WTC11 (cell line): Measurements from ENCODE around the gene TRIB2. TPM values are rescaled to one million over a fixed set of nuclear protein-coding genes. Genes with fewer than 3 reads are reported as not detected.

Experiments used
- ATAC-seq: fragments of 200-7000 bp; cut with Tn5 transposase; 2 replicates; pipeline ENCODE4 v1.10.0; 2021; ENCODE audit warnings: mild to moderate bottlenecking, moderate library complexity
- CTCF ChIA-PET: fragments of 300-600 bp; sonication (Branson Sonifier 250); formaldehyde crosslinking; loops from one replicate; lab custom pipeline; 2021; ENCODE audit warnings: antibody characterized with exemption; lab: Charles Lee
- POLR2A ChIA-PET: fragments of 350-600 bp; sonication (Branson Sonifier 250); formaldehyde crosslinking; loops from one replicate; lab custom pipeline; 2021; ENCODE audit warnings: antibody characterized with exemption; lab: Charles Lee
- DNase-seq: peaks from one replicate; pipeline ENCODE4 v3.0.0; 2021; ENCODE audit warnings: low spot score
- H3K27ac Mint-ChIP-seq: 2 replicates; pipeline ENCODE4 v1.8.0; 2021; ENCODE audit warnings: mixed read lengths
- H3K27me3 Mint-ChIP-seq: 2 replicates; pipeline ENCODE4 v1.8.0; 2021; ENCODE audit warnings: low read depth, mild to moderate bottlenecking, moderate library complexity, mixed read lengths
- H3K36me3 Mint-ChIP-seq: 2 replicates; pipeline ENCODE4 v1.8.0; 2021; ENCODE audit warnings: mixed read lengths
- H3K4me1 Mint-ChIP-seq: 2 replicates; pipeline ENCODE4 v1.8.0; 2022; ENCODE audit warnings: mixed read lengths
- H3K4me3 Mint-ChIP-seq: 2 replicates; pipeline ENCODE4 v1.8.0; 2021; ENCODE audit warnings: mild to moderate bottlenecking, moderate library complexity, mixed read lengths
- H3K9me3 Mint-ChIP-seq: 2 replicates; pipeline ENCODE4 v1.8.0; 2021; ENCODE audit warnings: mixed read lengths
- CREB1 ChIP-seq: sonication (generic); formaldehyde crosslinking; IDR thresholded peaks from 2 replicates; pipeline ENCODE4 v1.8.0; 2023; ENCODE audit warnings: mild to moderate bottlenecking, missing genetic modification reagents
- CREM ChIP-seq: sonication (generic); formaldehyde crosslinking; IDR thresholded peaks from 2 replicates; pipeline ENCODE4 v1.8.1; 2022; ENCODE audit warnings: mild to moderate bottlenecking, missing genetic modification reagents, moderate library complexity
- ETV6 ChIP-seq: sonication (generic); formaldehyde crosslinking; IDR thresholded peaks from 2 replicates; pipeline ENCODE4 v1.8.1; 2022; ENCODE audit warnings: mild to moderate bottlenecking, missing genetic modification reagents
- JUN ChIP-seq: sonication (generic); formaldehyde crosslinking; IDR thresholded peaks from 2 replicates; pipeline ENCODE4 v1.8.0; 2023; ENCODE audit warnings: mild to moderate bottlenecking, missing genetic modification reagents
- MXD4 ChIP-seq: fragments of 250-450 bp; sonication (Bioruptor Pico); IDR thresholded peaks from 2 replicates; pipeline ENCODE4 v1.8.0; 2021; ENCODE audit warnings: mild to moderate bottlenecking, moderate library complexity, borderline replicate concordance
- SOX15 ChIP-seq: fragments of 250-450 bp; sonication (Bioruptor Pico); IDR thresholded peaks from 2 replicates; pipeline ENCODE4 v1.9.0; 2021; ENCODE audit warnings: mild to moderate bottlenecking
- TEAD1 ChIP-seq: sonication (generic); formaldehyde crosslinking; IDR thresholded peaks from 2 replicates; pipeline ENCODE4 v1.8.0; 2022; ENCODE audit warnings: mild to moderate bottlenecking, missing genetic modification reagents
- TP53 ChIP-seq: sonication (generic); formaldehyde crosslinking; IDR thresholded peaks from 2 replicates; pipeline ENCODE4 v1.8.1; 2023; ENCODE audit warnings: mild to moderate bottlenecking, missing genetic modification reagents
- ZNF423 ChIP-seq: fragments of 250-450 bp; sonication (Bioruptor Pico); IDR thresholded peaks from 2 replicates; pipeline ENCODE4 v2.1.2; 2022; ENCODE audit warnings: mild to moderate bottlenecking, moderate library complexity
- total RNA-seq: library from RNA; stranded (reverse); gene quantifications from 3 replicates; pipeline ENCODE4 v1.2.3, GENCODE V29; 2021
- TF ChIP-seq, protein P1 (sequence below): sonication (generic); formaldehyde crosslinking; IDR thresholded peaks from 2 replicates; pipeline ENCODE4 v1.8.1; 2023; ENCODE audit warnings: mild to moderate bottlenecking, missing genetic modification reagents, borderline replicate concordance
- TF ChIP-seq, protein P2 (sequence below): sonication (generic); formaldehyde crosslinking; IDR thresholded peaks from 2 replicates; pipeline ENCODE4 v1.8.1; 2022; ENCODE audit warnings: low read depth, missing genetic modification reagents, borderline replicate concordance
- TF ChIP-seq, protein P3 (sequence below): sonication (generic); formaldehyde crosslinking; IDR thresholded peaks from 2 replicates; pipeline ENCODE4 v1.8.0; 2023; ENCODE audit warnings: mild to moderate bottlenecking, missing genetic modification reagents
- TF ChIP-seq, protein P4 (sequence below): sonication (generic); formaldehyde crosslinking; IDR thresholded peaks from 2 replicates; pipeline ENCODE4 v1.8.0; 2023; ENCODE audit warnings: missing genetic modification reagents, mild to moderate bottlenecking, borderline replicate concordance
- TF ChIP-seq, protein P5 (sequence below): sonication (generic); formaldehyde crosslinking; IDR thresholded peaks from 2 replicates; pipeline ENCODE4 v1.8.1; 2022; ENCODE audit warnings: missing genetic modification reagents, borderline replicate concordance
- TF ChIP-seq, protein P6 (sequence below): fragments of 250-450 bp; sonication (Bioruptor Pico); IDR thresholded peaks from 2 replicates; pipeline ENCODE4 v1.9.0; 2021; ENCODE audit warnings: mild to moderate bottlenecking

TRIB2 gene
- total RNA-seq, 1 experiment from 2014 or later = 89.3 TPM

DNA sequence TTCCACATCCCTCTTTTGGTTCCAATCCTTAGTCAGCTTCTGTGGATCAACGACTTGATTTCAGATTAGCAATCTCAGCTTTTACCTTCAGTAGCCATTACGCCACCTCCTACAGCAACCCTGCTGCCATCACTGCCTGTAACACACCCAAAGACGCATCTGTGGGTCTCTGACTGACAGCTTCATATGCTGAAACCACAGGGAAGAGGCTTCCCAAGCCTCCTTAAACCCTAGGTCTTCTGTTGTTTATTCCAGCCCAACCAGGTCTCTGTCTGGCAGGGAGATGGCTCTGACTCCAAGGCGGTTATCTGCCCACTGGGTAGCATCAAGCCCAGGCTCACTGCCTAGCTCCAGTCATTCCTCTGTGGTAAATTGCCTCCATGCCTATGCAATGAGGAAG is 28.6 kb upstream of the TRIB2 start:
- Mint-ChIP-seq H3K27me3 (no peaks in the 10 kb centered on the region), H3K4me3 (no peak overlapping the region), H3K9me3 (peaks cover 38% of the 10 kb centered on the region), H3K27ac (no peak overlapping the region), H3K36me3 (peaks cover 28% of the 10 kb centered on the region), H3K4me1 (peaks cover 39% of the 10 kb centered on the region)
- ChIA-PET CTCF (no interaction called here), POLR2A (no interaction called here)
- ATAC-seq (no peak), DNase-seq (no peak)
- TF ChIP-seq, protein P1, sequence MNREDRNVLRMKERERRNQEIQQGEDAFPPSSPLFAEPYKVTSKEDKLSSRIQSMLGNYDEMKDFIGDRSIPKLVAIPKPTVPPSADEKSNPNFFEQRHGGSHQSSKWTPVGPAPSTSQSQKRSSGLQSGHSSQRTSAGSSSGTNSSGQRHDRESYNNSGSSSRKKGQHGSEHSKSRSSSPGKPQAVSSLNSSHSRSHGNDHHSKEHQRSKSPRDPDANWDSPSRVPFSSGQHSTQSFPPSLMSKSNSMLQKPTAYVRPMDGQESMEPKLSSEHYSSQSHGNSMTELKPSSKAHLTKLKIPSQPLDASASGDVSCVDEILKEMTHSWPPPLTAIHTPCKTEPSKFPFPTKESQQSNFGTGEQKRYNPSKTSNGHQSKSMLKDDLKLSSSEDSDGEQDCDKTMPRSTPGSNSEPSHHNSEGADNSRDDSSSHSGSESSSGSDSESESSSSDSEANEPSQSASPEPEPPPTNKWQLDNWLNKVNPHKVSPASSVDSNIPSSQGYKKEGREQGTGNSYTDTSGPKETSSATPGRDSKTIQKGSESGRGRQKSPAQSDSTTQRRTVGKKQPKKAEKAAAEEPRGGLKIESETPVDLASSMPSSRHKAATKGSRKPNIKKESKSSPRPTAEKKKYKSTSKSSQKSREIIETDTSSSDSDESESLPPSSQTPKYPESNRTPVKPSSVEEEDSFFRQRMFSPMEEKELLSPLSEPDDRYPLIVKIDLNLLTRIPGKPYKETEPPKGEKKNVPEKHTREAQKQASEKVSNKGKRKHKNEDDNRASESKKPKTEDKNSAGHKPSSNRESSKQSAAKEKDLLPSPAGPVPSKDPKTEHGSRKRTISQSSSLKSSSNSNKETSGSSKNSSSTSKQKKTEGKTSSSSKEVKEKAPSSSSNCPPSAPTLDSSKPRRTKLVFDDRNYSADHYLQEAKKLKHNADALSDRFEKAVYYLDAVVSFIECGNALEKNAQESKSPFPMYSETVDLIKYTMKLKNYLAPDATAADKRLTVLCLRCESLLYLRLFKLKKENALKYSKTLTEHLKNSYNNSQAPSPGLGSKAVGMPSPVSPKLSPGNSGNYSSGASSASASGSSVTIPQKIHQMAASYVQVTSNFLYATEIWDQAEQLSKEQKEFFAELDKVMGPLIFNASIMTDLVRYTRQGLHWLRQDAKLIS = no peak
- TF ChIP-seq, protein P2, sequence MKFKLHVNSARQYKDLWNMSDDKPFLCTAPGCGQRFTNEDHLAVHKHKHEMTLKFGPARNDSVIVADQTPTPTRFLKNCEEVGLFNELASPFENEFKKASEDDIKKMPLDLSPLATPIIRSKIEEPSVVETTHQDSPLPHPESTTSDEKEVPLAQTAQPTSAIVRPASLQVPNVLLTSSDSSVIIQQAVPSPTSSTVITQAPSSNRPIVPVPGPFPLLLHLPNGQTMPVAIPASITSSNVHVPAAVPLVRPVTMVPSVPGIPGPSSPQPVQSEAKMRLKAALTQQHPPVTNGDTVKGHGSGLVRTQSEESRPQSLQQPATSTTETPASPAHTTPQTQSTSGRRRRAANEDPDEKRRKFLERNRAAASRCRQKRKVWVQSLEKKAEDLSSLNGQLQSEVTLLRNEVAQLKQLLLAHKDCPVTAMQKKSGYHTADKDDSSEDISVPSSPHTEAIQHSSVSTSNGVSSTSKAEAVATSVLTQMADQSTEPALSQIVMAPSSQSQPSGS (CRISPR knock-in tag) = no peak
- no peak for TF ChIP-seq MXD4 (CRISPR knock-in tag)
- TF ChIP-seq SOX15 (CRISPR knock-in tag) = no peak
- TF ChIP-seq ZNF423 = no peak
- TF ChIP-seq, protein P3, sequence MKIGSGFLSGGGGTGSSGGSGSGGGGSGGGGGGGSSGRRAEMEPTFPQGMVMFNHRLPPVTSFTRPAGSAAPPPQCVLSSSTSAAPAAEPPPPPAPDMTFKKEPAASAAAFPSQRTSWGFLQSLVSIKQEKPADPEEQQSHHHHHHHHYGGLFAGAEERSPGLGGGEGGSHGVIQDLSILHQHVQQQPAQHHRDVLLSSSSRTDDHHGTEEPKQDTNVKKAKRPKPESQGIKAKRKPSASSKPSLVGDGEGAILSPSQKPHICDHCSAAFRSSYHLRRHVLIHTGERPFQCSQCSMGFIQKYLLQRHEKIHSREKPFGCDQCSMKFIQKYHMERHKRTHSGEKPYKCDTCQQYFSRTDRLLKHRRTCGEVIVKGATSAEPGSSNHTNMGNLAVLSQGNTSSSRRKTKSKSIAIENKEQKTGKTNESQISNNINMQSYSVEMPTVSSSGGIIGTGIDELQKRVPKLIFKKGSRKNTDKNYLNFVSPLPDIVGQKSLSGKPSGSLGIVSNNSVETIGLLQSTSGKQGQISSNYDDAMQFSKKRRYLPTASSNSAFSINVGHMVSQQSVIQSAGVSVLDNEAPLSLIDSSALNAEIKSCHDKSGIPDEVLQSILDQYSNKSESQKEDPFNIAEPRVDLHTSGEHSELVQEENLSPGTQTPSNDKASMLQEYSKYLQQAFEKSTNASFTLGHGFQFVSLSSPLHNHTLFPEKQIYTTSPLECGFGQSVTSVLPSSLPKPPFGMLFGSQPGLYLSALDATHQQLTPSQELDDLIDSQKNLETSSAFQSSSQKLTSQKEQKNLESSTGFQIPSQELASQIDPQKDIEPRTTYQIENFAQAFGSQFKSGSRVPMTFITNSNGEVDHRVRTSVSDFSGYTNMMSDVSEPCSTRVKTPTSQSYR (CRISPR knock-in tag) = no peak
- no peak for TF ChIP-seq ETV6
- TF ChIP-seq JUN = no peak
- TF ChIP-seq CREB1 (CRISPR knock-in tag) = no peak
- TF ChIP-seq, protein P4, sequence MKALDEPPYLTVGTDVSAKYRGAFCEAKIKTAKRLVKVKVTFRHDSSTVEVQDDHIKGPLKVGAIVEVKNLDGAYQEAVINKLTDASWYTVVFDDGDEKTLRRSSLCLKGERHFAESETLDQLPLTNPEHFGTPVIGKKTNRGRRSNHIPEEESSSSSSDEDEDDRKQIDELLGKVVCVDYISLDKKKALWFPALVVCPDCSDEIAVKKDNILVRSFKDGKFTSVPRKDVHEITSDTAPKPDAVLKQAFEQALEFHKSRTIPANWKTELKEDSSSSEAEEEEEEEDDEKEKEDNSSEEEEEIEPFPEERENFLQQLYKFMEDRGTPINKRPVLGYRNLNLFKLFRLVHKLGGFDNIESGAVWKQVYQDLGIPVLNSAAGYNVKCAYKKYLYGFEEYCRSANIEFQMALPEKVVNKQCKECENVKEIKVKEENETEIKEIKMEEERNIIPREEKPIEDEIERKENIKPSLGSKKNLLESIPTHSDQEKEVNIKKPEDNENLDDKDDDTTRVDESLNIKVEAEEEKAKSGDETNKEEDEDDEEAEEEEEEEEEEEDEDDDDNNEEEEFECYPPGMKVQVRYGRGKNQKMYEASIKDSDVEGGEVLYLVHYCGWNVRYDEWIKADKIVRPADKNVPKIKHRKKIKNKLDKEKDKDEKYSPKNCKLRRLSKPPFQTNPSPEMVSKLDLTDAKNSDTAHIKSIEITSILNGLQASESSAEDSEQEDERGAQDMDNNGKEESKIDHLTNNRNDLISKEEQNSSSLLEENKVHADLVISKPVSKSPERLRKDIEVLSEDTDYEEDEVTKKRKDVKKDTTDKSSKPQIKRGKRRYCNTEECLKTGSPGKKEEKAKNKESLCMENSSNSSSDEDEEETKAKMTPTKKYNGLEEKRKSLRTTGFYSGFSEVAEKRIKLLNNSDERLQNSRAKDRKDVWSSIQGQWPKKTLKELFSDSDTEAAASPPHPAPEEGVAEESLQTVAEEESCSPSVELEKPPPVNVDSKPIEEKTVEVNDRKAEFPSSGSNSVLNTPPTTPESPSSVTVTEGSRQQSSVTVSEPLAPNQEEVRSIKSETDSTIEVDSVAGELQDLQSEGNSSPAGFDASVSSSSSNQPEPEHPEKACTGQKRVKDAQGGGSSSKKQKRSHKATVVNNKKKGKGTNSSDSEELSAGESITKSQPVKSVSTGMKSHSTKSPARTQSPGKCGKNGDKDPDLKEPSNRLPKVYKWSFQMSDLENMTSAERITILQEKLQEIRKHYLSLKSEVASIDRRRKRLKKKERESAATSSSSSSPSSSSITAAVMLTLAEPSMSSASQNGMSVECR (CRISPR knock-in tag) = no peak
- no peak for TF ChIP-seq TP53 (CRISPR knock-in tag)

DNA sequence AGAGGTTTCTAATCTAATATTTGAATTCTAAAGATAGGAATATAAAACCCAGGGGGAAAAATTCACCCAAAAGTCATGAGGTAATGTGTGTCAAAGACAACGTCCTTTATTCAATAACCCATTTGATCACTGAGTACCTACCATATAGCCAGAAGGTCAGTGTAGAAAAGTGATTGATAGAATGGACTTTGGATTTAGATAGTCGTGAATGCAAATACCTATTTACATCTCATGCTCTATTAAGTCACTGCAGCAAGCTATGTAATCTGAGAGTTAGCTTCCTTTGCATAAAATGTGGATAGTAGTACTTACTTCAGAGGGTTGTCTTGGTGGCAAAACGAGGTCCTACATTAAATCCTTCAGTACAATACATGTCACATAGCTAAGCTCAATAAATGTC is 27.8 kb upstream of the TRIB2 start:
- H3K36me3 Mint-ChIP-seq = peaks cover 32% of the 10 kb centered on the region
- no peaks in the 10 kb centered on the region for H3K27me3 Mint-ChIP-seq
- DNase-seq = no peak
- H3K9me3 Mint-ChIP-seq = peaks cover 45% of the 10 kb centered on the region
- ChIA-PET POLR2A (no interaction called here), CTCF (no interaction called here)
- H3K27ac Mint-ChIP-seq = no peak overlapping the region
- H3K4me1 Mint-ChIP-seq = peaks cover 31% of the 10 kb centered on the region
- no peak for ATAC-seq
- H3K4me3 Mint-ChIP-seq = no peak overlapping the region
- TF ChIP-seq, protein P5, sequence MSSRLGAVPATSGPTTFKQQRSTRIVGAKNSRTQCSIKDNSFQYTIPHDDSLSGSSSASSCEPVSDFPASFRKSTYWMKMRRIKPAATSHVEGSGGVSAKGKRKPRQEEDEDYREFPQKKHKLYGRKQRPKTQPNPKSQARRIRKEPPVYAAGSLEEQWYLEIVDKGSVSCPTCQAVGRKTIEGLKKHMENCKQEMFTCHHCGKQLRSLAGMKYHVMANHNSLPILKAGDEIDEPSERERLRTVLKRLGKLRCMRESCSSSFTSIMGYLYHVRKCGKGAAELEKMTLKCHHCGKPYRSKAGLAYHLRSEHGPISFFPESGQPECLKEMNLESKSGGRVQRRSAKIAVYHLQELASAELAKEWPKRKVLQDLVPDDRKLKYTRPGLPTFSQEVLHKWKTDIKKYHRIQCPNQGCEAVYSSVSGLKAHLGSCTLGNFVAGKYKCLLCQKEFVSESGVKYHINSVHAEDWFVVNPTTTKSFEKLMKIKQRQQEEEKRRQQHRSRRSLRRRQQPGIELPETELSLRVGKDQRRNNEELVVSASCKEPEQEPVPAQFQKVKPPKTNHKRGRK (CRISPR knock-in tag) = no peak
- TF ChIP-seq CREM (CRISPR knock-in tag) (no peak), CREB1 (CRISPR knock-in tag) (no peak), TEAD1 (CRISPR knock-in tag) (no peak)
- TF ChIP-seq, protein P6, sequence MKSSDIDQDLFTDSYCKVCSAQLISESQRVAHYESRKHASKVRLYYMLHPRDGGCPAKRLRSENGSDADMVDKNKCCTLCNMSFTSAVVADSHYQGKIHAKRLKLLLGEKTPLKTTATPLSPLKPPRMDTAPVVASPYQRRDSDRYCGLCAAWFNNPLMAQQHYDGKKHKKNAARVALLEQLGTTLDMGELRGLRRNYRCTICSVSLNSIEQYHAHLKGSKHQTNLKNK (CRISPR knock-in tag) = no peak
- TF ChIP-seq, protein P1 = no peak
